HepG2 (cell line): ENCODE data around the gene OSBPL8. TPM values are rescaled to one million over a fixed set of nuclear protein-coding genes. Genes with fewer than 3 reads are reported as not detected.

Experiments
- BCLAF1 ChIP-seq: fragments of 450-650 bp; IDR thresholded peaks from 2 replicates; pipeline ENCODE4 v1.6.1; 2017; ENCODE audit warnings: mild to moderate bottlenecking
- E2F5 ChIP-seq: sonication (generic); formaldehyde crosslinking; conservative IDR thresholded peaks from 2 replicates; pipeline ENCODE4 v1.4.0; 2020; ENCODE audit warnings: missing genetic modification reagents
- GMEB1 ChIP-seq: sonication (generic); formaldehyde crosslinking; IDR thresholded peaks from 2 replicates; pipeline ENCODE4 v1.5.1; 2020; ENCODE audit warnings: missing genetic modification reagents, mild to moderate bottlenecking, borderline replicate concordance
- HOMEZ ChIP-seq: IDR thresholded peaks from 2 replicates; pipeline ENCODE4 v1.6.1; 2016; ENCODE audit warnings: low read depth
- MXD3 ChIP-seq: IDR thresholded peaks from 2 replicates; pipeline ENCODE4 v1.6.1; 2016; ENCODE audit warnings: mild to moderate bottlenecking, missing biosample characterization, missing genetic modification reagents
- PAX8 ChIP-seq: sonication (generic); formaldehyde crosslinking; IDR thresholded peaks from 2 replicates; pipeline ENCODE4 v1.8.0; 2022; ENCODE audit warnings: mild to moderate bottlenecking, missing genetic modification reagents, borderline replicate concordance
- RAD51 ChIP-seq: fragments of 450-650 bp; IDR thresholded peaks from 2 replicates; pipeline ENCODE4 v1.6.1; 2016; ENCODE audit warnings: borderline replicate concordance
- RBM39 ChIP-seq: fragments of 200-400 bp; formaldehyde crosslinking; IDR thresholded peaks from one replicate; pipeline ENCODE4 v1.6.1; 2018; ENCODE audit warnings: antibody characterized with exemption, mild to moderate bottlenecking, low read depth, low read length; ENCODE audit not compliant: poor library complexity, severe bottlenecking
- SMC3 ChIP-seq: IDR thresholded peaks from 2 replicates; pipeline ENCODE4 v1.6.1; 2011; ENCODE audit warnings: low read length, improper control_type of control experiment
- SNAI1 ChIP-seq: sonication (generic); formaldehyde crosslinking; IDR thresholded peaks from 2 replicates; pipeline ENCODE4 v1.5.0; 2020; ENCODE audit warnings: mild to moderate bottlenecking, missing genetic modification reagents, borderline replicate concordance
- ZBTB1 ChIP-seq: sonication (generic); formaldehyde crosslinking; IDR thresholded peaks from 2 replicates; pipeline ENCODE4 v1.4.0; 2020; ENCODE audit warnings: missing genetic modification reagents, borderline replicate concordance
- ZBTB33 ChIP-seq: sonication (generic); formaldehyde crosslinking; IDR thresholded peaks from 2 replicates; pipeline ENCODE4 v1.4.0; 2020; ENCODE audit warnings: missing genetic modification reagents
- ZBTB43 ChIP-seq: sonication (generic); formaldehyde crosslinking; conservative IDR thresholded peaks from 2 replicates; pipeline ENCODE4 v1.4.0; 2020; ENCODE audit warnings: missing genetic modification reagents
- ZNF20 ChIP-seq: sonication (generic); formaldehyde crosslinking; IDR thresholded peaks from 2 replicates; pipeline ENCODE4 v1.4.0; 2020; ENCODE audit warnings: mild to moderate bottlenecking, moderate library complexity, missing genetic modification reagents
- ZNF598 ChIP-seq: sonication (generic); formaldehyde crosslinking; IDR thresholded peaks from 2 replicates; pipeline ENCODE4 v1.5.1; 2020; ENCODE audit warnings: mild to moderate bottlenecking, missing genetic modification reagents, borderline replicate concordance
- ZNF704 ChIP-seq: sonication (generic); formaldehyde crosslinking; IDR thresholded peaks from 2 replicates; pipeline ENCODE4 v1.8.1; 2023; ENCODE audit warnings: mild to moderate bottlenecking, inconsistent platforms, moderate library complexity, missing genetic modification reagents, borderline replicate concordance
- polyA plus RNA-seq, 8 experiments: library from polyadenylated mRNA; depleted of rRNA in 3 of 8; stranded (reverse) in 7 of 8; unstranded in 1 of 8; fragments of >200 nt; fragmentation: Illumina TruSeq in 4 of 8; extraction: Trizol in 4 of 8; gene quantifications; 2 replicates each; pipeline versions ENCODE4 v1.2.1 to v1.2.3, GENCODE V29; 2011 to 2016; ENCODE audit warnings: low read depth in 4 of 8, missing spikeins in 1 of 8, mixed read lengths in 1 of 8; ENCODE audit not compliant: insufficient read depth in 1 of 8
- total RNA-seq, 5 experiments: library from RNA; depleted of rRNA; stranded (reverse); fragments of >200 nt; fragmentation: Illumina TruSeq; extraction: Trizol; gene quantifications; 2 replicates each; pipeline ENCODE4 v1.2.3, GENCODE V29; 2016; ENCODE audit warnings: low read depth in 1 of 5

Gene OSBPL8
- total and polyA plus RNA-seq, 2 of the 13 experiments (the other 11 are each of a cell fraction or from before 2014, with no cell fraction given), result 11.0 to 33.9 TPM

- TF ChIP-seq E2F5 (CRISPR knock-in tag) (no peak), ZNF20 (no peak), ZNF704 (CRISPR knock-in tag) (no peak), RAD51 (no peak), BCLAF1 (no peak), HOMEZ (CRISPR knock-in tag) (no peak), ZBTB1 (CRISPR knock-in tag) (no peak), PAX8 (CRISPR knock-in tag) (no peak), ZBTB43 (CRISPR knock-in tag) (no peak), RBM39 (no peak), GMEB1 (CRISPR knock-in tag) (no peak), ZNF598 (CRISPR knock-in tag) (no peak), SMC3 (no peak), MXD3 (CRISPR knock-in tag) (no peak), SNAI1 (CRISPR knock-in tag) (no peak), ZBTB33 (no peak)
Observed at GRCh38 chr12:76449993-76450392, 109.6 kb downstream of the OSBPL8 start (continued).
